GM11168 (cell line): Measurements from ENCODE around the gene NLGN4X.

Source experiments
- in situ Hi-C: fragments of 300-500 bp; cut with MboI; formaldehyde crosslinking; loops from one replicate; pipeline ENCODE4 v1.12.0; 2022; ENCODE audit warnings: low sequenced_read_pairs; ENCODE audit not compliant: unreplicated experiment

The NLGN4X gene

GRCh38 chrX:6163721-6164120 lies 64.9 kb downstream of the NLGN4X start:
- in situ Hi-C loops: no loop called here

DNA sequence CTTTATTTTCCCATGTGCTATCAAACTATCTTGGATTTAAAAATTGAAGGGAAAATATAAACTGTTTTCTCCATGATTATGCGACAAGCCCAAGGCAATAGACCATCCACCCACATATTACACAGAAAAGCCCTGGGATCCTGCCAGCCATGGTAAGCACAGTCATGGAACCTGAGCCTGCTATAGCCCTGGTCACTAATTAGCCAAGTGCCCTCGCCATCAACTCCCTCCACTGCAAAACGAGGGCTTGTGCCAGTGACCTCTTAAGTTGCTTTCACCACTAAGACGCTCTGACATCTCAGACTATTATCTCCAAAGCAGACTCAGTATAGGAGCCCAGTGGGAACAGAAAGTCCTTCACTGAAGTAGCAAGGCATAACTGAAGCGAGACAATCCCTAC lies 69.2 kb downstream of the NLGN4X start:
- in situ Hi-C loops: no loop called here

- in situ Hi-C loops: no loop called here
Measured at GRCh38 chrX:6151971-6152370, 76.7 kb downstream of the NLGN4X start.

- in situ Hi-C loops: no loop called here
Measured at GRCh38 chrX:6149060-6149872, 79.4 kb downstream of the NLGN4X start.

DNA sequence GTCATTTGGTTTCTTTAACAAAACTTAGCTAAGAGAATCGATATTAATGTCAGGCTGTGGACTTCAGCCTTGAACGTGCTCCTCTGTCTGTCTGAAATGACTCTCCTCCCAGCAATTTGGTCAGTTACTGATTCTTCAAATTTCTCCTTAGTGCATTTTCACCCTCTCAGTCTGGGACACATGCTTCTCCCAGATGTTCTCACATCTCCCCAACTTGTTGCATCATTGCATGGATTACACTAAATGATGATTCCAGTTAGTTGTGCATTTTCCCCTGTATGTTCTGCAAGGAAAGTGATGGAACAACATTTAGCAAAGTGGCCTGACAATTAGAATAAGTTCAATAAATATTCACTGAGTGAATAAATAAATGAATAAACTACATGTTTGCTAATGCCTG lies 94.4 kb downstream of the NLGN4X start:
- in situ Hi-C loops: no loop called here

DNA sequence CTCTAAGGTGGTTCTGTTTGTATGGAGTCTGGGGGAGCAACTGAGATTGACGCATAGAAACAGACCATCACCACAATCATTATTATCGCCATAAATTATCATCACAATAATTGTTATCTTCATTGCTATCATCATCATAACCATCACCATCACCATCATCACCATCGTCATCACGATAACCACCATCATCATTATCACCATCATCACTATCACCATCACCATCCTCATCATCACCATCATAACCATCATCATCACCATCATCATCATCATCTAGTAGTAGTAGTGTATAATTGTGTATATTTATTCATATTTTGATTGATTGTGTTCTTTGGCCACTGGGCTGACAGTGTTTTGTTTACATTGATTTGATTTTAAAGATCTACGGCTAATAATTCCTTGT lies 95.7 kb downstream of the NLGN4X start:
- in situ Hi-C loops: no loop called here

DNA sequence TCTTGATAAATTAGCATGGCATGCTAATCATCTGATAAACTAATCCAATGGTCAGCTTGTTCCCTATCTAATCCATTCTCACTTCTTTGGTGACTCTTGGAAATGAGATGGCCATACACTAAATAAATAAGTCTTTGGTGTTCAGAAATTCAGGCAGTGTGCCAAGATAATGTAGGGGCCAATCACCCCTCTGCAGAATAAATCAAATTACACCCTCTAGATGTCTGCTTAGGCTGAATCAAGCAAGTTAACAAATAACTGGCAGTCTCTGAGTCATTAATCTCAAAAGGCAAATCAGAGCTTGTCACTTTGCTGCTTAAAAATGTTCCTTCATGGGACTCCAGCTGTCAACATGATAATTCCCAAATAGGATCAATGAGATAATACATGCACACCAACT lies 97.4 kb downstream of the NLGN4X start:
- in situ Hi-C loops: no loop called here

DNA sequence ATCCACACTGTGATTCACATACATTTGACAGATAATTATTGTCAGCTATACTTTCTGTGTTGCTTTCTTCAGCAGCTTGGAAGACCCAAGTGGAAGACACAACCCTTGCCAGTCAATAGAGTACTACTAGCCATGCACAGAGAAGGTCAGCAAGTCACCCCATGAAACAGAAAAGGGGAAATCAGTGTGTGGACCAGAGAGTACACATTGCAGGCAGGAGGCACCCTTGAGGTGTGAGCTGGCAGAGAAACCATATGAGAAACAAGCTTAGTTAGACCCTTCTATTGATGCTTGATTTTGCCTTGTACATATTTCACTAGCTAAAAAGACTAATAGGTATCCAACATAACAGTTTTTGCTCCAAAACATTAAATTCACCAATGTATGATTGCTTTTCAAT lies 99.5 kb downstream of the NLGN4X start:
- in situ Hi-C loops: no loop called here

DNA sequence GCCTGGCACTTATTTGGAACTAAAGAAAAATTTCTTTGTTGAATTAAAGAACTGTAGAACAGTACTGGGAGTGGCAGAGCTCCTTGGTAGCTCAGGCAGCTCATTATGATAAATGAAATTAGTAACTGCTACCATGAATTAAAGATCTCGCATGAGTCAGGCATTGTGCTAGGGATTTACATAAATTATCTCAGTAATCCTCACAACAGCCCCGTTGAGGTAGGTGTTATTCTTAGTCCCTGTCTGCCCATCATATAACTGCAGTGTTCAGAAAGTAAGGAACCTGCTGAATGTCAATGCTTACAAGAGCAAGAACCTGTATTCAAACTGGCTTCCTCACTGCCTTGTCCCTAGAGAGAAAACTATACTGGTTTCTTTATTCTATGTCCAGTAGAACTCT lies 108.3 kb downstream of the NLGN4X start:
- in situ Hi-C loops: no loop called here

DNA sequence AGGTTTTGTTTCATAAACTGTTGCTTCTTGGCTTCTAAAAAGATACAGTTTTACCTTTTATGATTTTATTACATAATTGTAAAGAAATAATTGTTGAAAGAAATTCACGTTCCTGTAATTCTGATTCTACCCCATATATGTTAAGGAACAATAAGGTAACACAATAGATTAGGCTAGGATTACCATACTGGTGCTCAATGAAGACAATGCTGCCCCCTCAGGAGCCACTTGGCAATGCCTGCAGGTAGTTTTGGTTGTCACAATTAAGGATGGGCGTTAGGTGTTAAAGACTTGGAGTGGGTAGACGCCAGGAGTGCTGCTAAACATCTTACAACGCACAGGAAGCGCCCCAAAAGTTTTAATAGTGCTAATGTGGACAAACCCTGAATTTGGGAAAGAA lies 133.2 kb downstream of the NLGN4X start:
- in situ Hi-C loops: no loop called here

DNA sequence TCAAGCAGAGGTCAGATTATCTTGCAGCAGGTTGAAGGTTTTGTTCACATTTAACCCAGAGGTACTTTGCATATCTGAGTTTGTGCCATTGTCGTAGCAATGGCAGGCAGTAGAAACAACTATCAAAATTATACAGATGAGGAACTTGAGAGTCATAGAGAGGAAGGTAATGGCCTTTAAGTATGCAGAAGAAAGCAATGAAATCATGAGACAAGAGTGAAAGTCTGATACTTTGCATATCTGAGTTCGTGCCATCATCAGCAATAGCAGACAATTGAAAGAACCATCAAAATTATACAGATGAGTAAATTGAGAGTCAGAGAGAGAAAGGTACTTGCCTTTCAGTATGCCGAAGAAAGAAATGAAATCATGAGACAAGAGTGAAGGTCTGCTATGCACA lies 154.1 kb downstream of the NLGN4X start:
- in situ Hi-C loops: no loop called here

GRCh38 chrX:6071731-6072130 lies 156.9 kb downstream of the NLGN4X start:
- in situ Hi-C loops: no loop called here

GRCh38 chrX:6067600-6067999 lies 161.1 kb downstream of the NLGN4X start:
- in situ Hi-C loops: no loop called here

GRCh38 chrX:6053141-6053540 lies 175.5 kb downstream of the NLGN4X start:
- in situ Hi-C loops: no loop called here

DNA sequence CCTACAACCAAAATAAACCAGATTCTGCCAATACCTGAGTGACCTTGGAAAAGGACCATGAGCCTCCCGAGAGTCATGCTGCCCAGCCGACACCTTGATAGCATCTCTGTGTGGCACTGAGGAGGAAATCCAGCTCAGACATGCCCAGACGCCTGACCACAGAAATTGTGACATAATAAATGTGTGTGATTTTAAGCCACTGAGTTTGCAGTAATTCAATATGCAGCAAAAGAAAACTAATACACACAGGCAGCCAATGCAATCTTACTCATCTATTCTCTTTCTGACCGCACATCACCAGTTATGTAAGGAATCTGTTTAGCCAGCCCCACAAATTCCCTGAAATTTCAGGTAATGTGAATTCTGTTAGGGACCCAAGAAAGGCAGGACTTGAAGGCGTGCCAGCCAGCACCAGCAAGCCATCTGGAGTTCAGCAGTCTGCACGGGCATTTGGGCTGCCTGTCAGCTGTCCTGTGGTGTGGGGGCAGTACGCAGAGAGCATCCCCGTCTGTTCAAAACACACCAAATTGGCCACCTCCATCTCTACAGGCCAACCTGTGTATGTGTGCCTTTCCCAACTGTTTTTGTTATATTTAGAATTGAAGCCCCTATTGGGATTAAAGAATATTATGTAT lies 176.4 kb downstream of the NLGN4X start:
- in situ Hi-C loops: no loop called here

- in situ Hi-C loops: no loop called here
Measured at GRCh38 chrX:6049132-6049531, 179.5 kb downstream of the NLGN4X start.

DNA sequence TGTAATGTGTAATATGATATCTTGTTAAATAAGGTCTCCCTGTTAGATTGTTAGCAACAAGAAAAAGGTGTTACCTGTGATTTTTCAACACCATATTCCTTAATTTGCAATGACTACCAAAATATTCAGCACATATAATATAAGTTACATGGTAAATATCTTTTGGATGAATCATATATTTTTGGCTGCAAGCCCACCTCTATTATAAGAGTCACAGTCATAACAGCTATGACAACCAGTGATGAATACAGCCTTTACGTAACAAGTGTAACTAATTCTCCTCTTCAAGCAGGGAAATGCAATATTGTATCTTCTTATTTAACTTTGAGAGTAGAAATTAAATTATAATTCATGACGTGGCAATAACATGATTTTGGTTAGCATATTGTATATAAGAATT lies 187.0 kb downstream of the NLGN4X start:
- in situ Hi-C loops: no loop called here

- in situ Hi-C loops: no loop called here
Measured at GRCh38 chrX:6029014-6029413, 199.7 kb downstream of the NLGN4X start.

DNA sequence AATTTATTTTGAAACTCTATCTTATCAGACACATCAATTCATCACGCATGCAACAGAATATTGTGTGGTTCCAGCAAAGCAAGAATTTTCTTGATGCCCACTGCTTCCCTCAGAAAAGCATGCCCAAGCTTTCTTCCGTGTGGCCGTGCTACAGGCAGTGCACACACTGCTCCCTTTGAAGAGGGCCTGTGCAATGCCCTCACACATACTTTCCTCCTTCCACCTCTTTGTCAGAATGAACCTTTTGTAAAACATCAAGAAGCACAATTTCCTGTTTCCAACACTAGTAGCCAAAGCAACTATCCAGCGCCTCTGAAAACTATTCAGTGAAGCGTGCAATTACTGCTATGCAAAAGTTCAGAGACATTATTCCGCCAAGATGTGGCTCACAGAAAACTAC lies 201.7 kb downstream of the NLGN4X start:
- in situ Hi-C loops: no loop called here

- in situ Hi-C loops: no loop called here
Measured at GRCh38 chrX:6026429-6026828, 202.2 kb downstream of the NLGN4X start.

DNA sequence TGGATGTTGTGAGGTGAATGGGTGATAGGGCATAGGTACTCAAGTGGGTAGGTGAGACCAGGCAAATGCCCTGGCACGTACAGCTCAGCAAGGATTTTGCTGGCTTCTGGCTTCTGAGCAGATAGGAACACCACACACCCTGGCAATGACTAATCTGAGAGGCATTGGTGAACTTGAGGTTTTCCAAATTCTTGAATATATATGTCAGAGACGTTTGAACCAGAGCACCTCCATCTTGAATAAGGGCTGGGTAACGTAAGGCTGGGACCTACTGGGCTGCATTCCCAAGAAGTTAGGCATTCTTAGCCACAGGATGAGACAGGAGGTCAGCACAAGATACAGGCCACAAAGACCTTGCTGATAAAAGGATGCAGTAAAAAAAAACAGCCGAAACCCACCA lies 204.5 kb downstream of the NLGN4X start:
- in situ Hi-C loops: no loop called here
